H9 (cell line): ENCODE data around the gene MLH1. TPM values are rescaled to one million over a fixed set of nuclear protein-coding genes. Genes with fewer than 3 reads are reported as not detected.

ENCODE experiments used
- DNase-seq: peaks from one replicate; pipeline ENCODE4 v3.0.0-alpha.2; 2017
- H2AFZ ChIP-seq: one replicate; pipeline ENCODE4 v1.6.1; 2013; ENCODE audit warnings: mild to moderate bottlenecking, low read length, control low read depth, moderate library complexity
- H2AK5ac ChIP-seq: 2 replicates; pipeline ENCODE4 v1.6.1; 2013; ENCODE audit warnings: low read length, control low read depth, mixed read lengths; ENCODE audit not compliant: insufficient read length
- H2BK120ac ChIP-seq: one replicate; pipeline ENCODE4 v1.6.1; 2013; ENCODE audit warnings: low read depth, mild to moderate bottlenecking, low read length, control low read depth, inconsistent platforms; ENCODE audit not compliant: poor library complexity, severe bottlenecking
- H2BK12ac ChIP-seq: 2 replicates; pipeline ENCODE4 v1.6.1; 2013; ENCODE audit warnings: low read length, control low read depth, mixed read lengths, low read depth; ENCODE audit not compliant: insufficient read length
- H2BK15ac ChIP-seq: 2 replicates; pipeline ENCODE4 v1.6.1; 2013; ENCODE audit warnings: low read depth, low read length, control low read depth
- H2BK20ac ChIP-seq: one replicate; pipeline ENCODE4 v1.6.1; 2013; ENCODE audit warnings: low read depth, mild to moderate bottlenecking, low read length, control low read depth, inconsistent platforms; ENCODE audit not compliant: poor library complexity, severe bottlenecking
- H2BK5ac ChIP-seq: 2 replicates; pipeline ENCODE4 v1.6.1; 2013; ENCODE audit warnings: low read length, control low read depth, mixed read lengths; ENCODE audit not compliant: insufficient read length
- H3K14ac ChIP-seq: 2 replicates; pipeline ENCODE4 v1.6.1; 2013; ENCODE audit warnings: low read length, control low read depth; ENCODE audit not compliant: insufficient read depth
- H3K18ac ChIP-seq: 2 replicates; pipeline ENCODE4 v1.6.1; 2013; ENCODE audit warnings: low read depth, mild to moderate bottlenecking, mixed read lengths, low read length, control low read depth; ENCODE audit not compliant: insufficient read length
- H3K23ac ChIP-seq: 2 replicates; pipeline ENCODE4 v1.6.1; 2013; ENCODE audit warnings: low read length, control low read depth, mixed read lengths, low read depth; ENCODE audit not compliant: insufficient read length
- H3K23me2 ChIP-seq: 2 replicates; pipeline ENCODE4 v1.6.1; 2013; ENCODE audit warnings: low read depth, mild to moderate bottlenecking, mixed read lengths, low read length, control low read depth; ENCODE audit not compliant: insufficient read length, poor library complexity, severe bottlenecking
- H3K27ac ChIP-seq: 2 replicates; pipeline ENCODE4 v1.5.1; 2013; ENCODE audit warnings: low read length, control low read depth, mixed read lengths, low read depth; ENCODE audit not compliant: insufficient read length
- H3K27me3 ChIP-seq: 2 replicates; pipeline ENCODE4 v1.6.1; 2013; ENCODE audit warnings: low read length, control low read depth, inconsistent platforms; ENCODE audit not compliant: insufficient read depth
- H3K4ac ChIP-seq: 2 replicates; pipeline ENCODE4 v1.6.1; 2013; ENCODE audit warnings: low read depth, mild to moderate bottlenecking, control low read depth, inconsistent platforms, low read length, moderate library complexity
- H3K4me1 ChIP-seq: 2 replicates; pipeline ENCODE4 v1.6.1; 2013; ENCODE audit warnings: low read length, control low read depth, inconsistent platforms; ENCODE audit not compliant: insufficient read depth
- H3K4me2 ChIP-seq: 2 replicates; pipeline ENCODE4 v1.6.1; 2013; ENCODE audit warnings: low read length, control low read depth, mixed read lengths; ENCODE audit not compliant: insufficient read length, insufficient read depth
- H3K56ac ChIP-seq: 2 replicates; pipeline ENCODE4 v1.6.1; 2013; ENCODE audit warnings: low read depth, mild to moderate bottlenecking, mixed read lengths, low read length, control low read depth; ENCODE audit not compliant: insufficient read length
- H3K79me1 ChIP-seq: 2 replicates; pipeline ENCODE4 v1.6.1; 2013; ENCODE audit warnings: low read depth, mild to moderate bottlenecking, moderate library complexity, low read length, control low read depth, inconsistent platforms; ENCODE audit not compliant: insufficient read depth, poor library complexity, severe bottlenecking
- H3K79me2 ChIP-seq: 2 replicates; pipeline ENCODE4 v1.6.1; 2013; ENCODE audit warnings: low read length, control low read depth, inconsistent platforms; ENCODE audit not compliant: insufficient read depth
- H3K9ac ChIP-seq: 2 replicates; pipeline ENCODE4 v1.6.1; 2013; ENCODE audit warnings: low read length, control low read depth, mixed read lengths; ENCODE audit not compliant: insufficient read length; ENCODE audit errors: extremely low read depth
- H3K9me3 ChIP-seq: one replicate; pipeline ENCODE4 v1.6.1; 2013; ENCODE audit warnings: low read depth, low read length, inconsistent platforms; ENCODE audit not compliant: control insufficient read depth
- H3T11ph ChIP-seq: one replicate; pipeline ENCODE4 v1.6.1; 2013; ENCODE audit warnings: mild to moderate bottlenecking, low read length, control low read depth, inconsistent platforms
- H4K20me1 ChIP-seq: one replicate; pipeline ENCODE4 v1.6.1; 2013; ENCODE audit not compliant: control insufficient read depth, insufficient read length, insufficient read depth
- H4K5ac ChIP-seq: 2 replicates; pipeline ENCODE4 v1.6.1; 2013; ENCODE audit warnings: low read depth, mild to moderate bottlenecking, mixed read lengths, low read length, control low read depth; ENCODE audit not compliant: insufficient read length
- H4K8ac ChIP-seq: replicated peaks from 2 replicates; pipeline ENCODE4 v1.6.1; 2013; ENCODE audit warnings: low read length, control low read depth, mixed read lengths, low read depth; ENCODE audit not compliant: insufficient read length
- H4K91ac ChIP-seq: 2 replicates; pipeline ENCODE4 v1.6.1; 2013; ENCODE audit warnings: low read depth, mild to moderate bottlenecking, moderate library complexity, mixed read lengths, low read length, control low read depth; ENCODE audit not compliant: insufficient read length
- H3K27ac Mint-ChIP-seq, 3 experiments: 2 replicates in 2 of 3; 3 replicates in 1 of 3; pipeline ENCODE4 v1.8.0; 2020 to 2021; ENCODE audit warnings: mixed read lengths in 3 of 3, mild to moderate bottlenecking in 1 of 3, moderate library complexity in 1 of 3
- H3K27me3 Mint-ChIP-seq: 2 replicates; pipeline ENCODE4 v1.8.0; 2021; ENCODE audit warnings: low read depth, mild to moderate bottlenecking, moderate library complexity, mixed read lengths
- H3K36me3 Mint-ChIP-seq, 3 experiments: 2 replicates in 2 of 3; 3 replicates in 1 of 3; pipeline ENCODE4 v1.8.0; 2020 to 2021; ENCODE audit warnings: low read depth in 3 of 3, mixed read lengths in 3 of 3; ENCODE audit not compliant: insufficient read depth in 1 of 3
- H3K4me1 Mint-ChIP-seq, 2 experiments: 2 replicates each; pipeline ENCODE4 v1.8.0; 2020; ENCODE audit warnings: mixed read lengths in 2 of 2
- H3K4me3 Mint-ChIP-seq, 2 experiments: 2 replicates in 1 of 2; 3 replicates in 1 of 2; pipeline ENCODE4 v1.8.0; 2020 to 2021; ENCODE audit warnings: mild to moderate bottlenecking in 2 of 2, mixed read lengths in 2 of 2, moderate library complexity in 1 of 2
- H3K9me3 Mint-ChIP-seq, 2 experiments: 2 replicates in 1 of 2; 3 replicates in 1 of 2; pipeline ENCODE4 v1.8.0; 2020; ENCODE audit warnings: mild to moderate bottlenecking in 2 of 2, mixed read lengths in 2 of 2, moderate library complexity in 1 of 2
- WGBS: extraction: QIAGEN DNeasy Blood & Tissue Kit; methylation state at CpG from one replicate; pipeline ENCODE4 v1.1.7; 2013; ENCODE audit warnings: missing lambda C conversion rate, low lambda C conversion rate, mixed read lengths; ENCODE audit not compliant: insufficient read length; ENCODE audit errors: extremely low coverage; 5-methylcytosine and 5-hydroxymethylcytosine counted together
- total RNA-seq: library from RNA; stranded (reverse); gene quantifications from 2 replicates; pipeline ENCODE4 v1.2.1, GENCODE V29; 2021
- TF ChIP-seq, protein P1 (sequence below): fragments of 200-600 bp; sonication (generic); conservative IDR thresholded peaks from 3 replicates; pipeline ENCODE4 v1.8.0; 2021; ENCODE audit warnings: antibody characterized with exemption, mild to moderate bottlenecking

The MLH1 gene
- total RNA-seq, 1 experiment from 2014 or later = 45.1 TPM

GRCh38 chr3:37064747-37065146 lies 71.4 kb downstream of the MLH1 start:
- H3K56ac ChIP-seq = no peak overlapping the region
- Mint-ChIP-seq H3K4me1 (no peaks in the 10 kb centered on the region), H3K27ac (no peak overlapping the region), H3K27me3 (no peaks in the 10 kb centered on the region), H3K4me3 (no peak overlapping the region), H3K36me3 (peaks cover 0 to 26% (median 14%) of the 10 kb centered on the region in 3 experiments; a peak in 5 of 7 replicates), H3K9me3 (no peaks in the 10 kb centered on the region)
- H2BK5ac ChIP-seq = no peak overlapping the region
- no CpG with 5 or more reads among the region's 3 CpGs for WGBS
- H2BK120ac ChIP-seq = no peak overlapping the region
- TF ChIP-seq, protein P1, sequence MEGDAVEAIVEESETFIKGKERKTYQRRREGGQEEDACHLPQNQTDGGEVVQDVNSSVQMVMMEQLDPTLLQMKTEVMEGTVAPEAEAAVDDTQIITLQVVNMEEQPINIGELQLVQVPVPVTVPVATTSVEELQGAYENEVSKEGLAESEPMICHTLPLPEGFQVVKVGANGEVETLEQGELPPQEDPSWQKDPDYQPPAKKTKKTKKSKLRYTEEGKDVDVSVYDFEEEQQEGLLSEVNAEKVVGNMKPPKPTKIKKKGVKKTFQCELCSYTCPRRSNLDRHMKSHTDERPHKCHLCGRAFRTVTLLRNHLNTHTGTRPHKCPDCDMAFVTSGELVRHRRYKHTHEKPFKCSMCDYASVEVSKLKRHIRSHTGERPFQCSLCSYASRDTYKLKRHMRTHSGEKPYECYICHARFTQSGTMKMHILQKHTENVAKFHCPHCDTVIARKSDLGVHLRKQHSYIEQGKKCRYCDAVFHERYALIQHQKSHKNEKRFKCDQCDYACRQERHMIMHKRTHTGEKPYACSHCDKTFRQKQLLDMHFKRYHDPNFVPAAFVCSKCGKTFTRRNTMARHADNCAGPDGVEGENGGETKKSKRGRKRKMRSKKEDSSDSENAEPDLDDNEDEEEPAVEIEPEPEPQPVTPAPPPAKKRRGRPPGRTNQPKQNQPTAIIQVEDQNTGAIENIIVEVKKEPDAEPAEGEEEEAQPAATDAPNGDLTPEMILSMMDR = no peak
- H3K23ac ChIP-seq = no peak overlapping the region
- H3K4me1 ChIP-seq = no peaks in the 10 kb centered on the region
- no peak for DNase-seq
- H2BK20ac ChIP-seq = no peak overlapping the region
- H3K9me3 ChIP-seq = no peaks in the 10 kb centered on the region
- H3K27ac ChIP-seq = no peak overlapping the region
- H3K79me1 ChIP-seq = no peaks in the 10 kb centered on the region
- H4K91ac ChIP-seq = no peak overlapping the region
- H3K23me2 ChIP-seq = no peaks in the 10 kb centered on the region
- H4K5ac ChIP-seq = no peak overlapping the region
- no peaks in the 10 kb centered on the region for H3K27me3 ChIP-seq
- no peak overlapping the region for H4K8ac ChIP-seq
- H3K14ac ChIP-seq = no peak overlapping the region
- no peak overlapping the region for H3K18ac ChIP-seq
- H4K20me1 ChIP-seq = no peaks in the 10 kb centered on the region
- H3T11ph ChIP-seq = no peak overlapping the region
- H2AK5ac ChIP-seq = no peak overlapping the region
- H2BK15ac ChIP-seq = no peak overlapping the region
- H3K4ac ChIP-seq = no peak overlapping the region
- H3K79me2 ChIP-seq = no peaks in the 10 kb centered on the region
- no peak overlapping the region for H2AFZ ChIP-seq
- no peak overlapping the region for H3K9ac ChIP-seq
- H2BK12ac ChIP-seq = no peak overlapping the region
- H3K4me2 ChIP-seq = no peak overlapping the region
